Stimulated activated CD4-positive, alpha-beta T cell treated with anti-CD3 and anti-CD28 coated beads, Interleukin-12 subunit alpha, Interleukin-12 subunit beta, amount 100 ng/mL, for 4 hours (primary cell): ENCODE measurements around the gene JAKMIP2.
"Not testable (repeated sequence)": the region's sequence is repeated elsewhere in the genome, so short reads cannot be mapped to it uniquely, and the experiment has no call there.

Experiments used
- DNase-seq: peaks from one replicate; pipeline ENCODE4 v3.0.0-alpha.2; 2020

JAKMIP2 gene

GRCh38 chr5:147586221-147586620 lies 196.3 kb downstream of the JAKMIP2 start:
- no peak for DNase-seq

GRCh38 chr5:147582272-147582671 lies 200.3 kb downstream of the JAKMIP2 start:
- DNase-seq, result not testable (repeated sequence)

- DNase-seq, result not testable (repeated sequence)
Measured at GRCh38 chr5:147580418-147580817, 202.1 kb downstream of the JAKMIP2 start.

DNA sequence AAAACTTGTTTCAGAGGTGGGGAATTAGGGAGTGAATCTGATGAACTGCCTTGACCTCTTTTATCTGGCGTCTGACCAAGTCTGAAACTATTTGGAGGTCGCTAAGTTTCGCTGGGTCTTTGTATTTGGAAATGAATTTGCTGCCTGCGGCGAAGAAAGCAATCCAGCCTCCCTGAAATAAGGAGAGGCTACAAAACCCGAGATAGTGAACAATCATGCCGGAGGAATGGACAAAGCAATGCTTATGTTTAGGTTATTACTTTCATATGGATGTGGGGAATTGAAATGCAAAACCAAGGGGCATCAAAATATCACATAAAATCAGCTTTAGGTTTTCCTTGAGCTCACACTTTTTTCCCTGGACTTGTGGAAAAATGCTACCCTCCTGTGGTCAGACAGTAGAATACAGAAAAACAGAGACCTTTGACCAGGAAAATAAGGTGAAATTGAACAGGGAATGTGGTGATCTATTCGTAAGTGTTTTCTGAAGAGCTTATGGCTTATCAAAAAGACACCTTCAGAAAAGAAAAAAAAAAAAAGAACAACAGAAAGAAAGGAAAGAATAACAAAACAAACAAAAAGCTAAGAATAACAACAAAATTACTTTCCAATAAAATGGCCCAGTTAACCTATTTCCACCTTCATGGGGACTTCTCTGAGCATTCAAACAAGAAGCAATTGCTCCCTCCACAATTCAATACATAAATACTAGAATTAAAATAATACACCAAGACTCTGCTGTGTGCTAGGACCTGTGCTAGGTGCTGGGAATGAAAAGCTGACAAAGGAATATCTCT lies 204.1 kb downstream of the JAKMIP2 start:
- DNase-seq, result no peak

DNA sequence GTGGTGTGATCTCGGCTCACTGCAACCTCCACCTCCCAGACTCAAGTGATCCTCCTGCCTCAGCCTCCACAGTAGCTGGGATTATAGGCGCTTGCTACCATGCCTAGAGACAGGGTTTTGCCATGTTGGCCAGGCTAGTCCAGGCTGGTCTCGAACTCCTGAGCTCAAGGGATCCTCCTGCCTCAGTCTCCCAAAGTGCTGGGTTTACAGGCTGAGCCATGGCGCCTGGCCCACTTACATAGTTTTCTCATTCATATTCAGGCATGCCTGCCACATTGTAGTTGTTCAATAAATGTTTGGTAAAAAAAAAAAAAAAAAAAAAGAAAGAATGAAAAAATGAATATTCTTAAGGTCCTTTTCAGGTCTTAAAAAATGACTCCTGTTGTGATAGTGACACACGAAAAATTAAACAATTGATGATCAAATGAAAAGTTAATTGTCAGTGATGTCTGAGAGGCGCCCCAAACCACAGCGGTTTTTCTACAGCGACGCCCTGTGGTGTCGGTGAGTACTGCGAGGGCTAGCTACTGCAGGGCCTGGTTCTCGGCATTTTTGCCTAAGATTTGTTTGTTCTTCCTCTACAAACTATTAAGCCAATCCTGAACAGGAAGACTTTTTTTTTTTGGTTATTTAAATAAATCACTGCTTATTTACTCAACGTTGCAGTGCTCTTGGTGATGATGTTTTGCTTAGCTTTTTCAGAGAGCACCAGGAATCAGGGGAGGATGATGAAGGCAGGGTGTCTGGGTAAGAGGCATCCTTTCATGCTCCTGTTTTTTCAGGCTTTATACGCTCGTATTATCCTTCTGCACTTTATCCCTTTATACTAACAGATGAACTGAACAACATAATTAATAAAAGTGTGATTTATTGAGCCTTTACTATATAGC lies 205.6 kb downstream of the JAKMIP2 start:
- peak; percentile 5 for DNase-seq

GRCh38 chr5:147575598-147575997 lies 206.9 kb downstream of the JAKMIP2 start:
- DNase-seq, result no peak

GRCh38 chr5:147573211-147573610 lies 209.3 kb downstream of the JAKMIP2 start:
- DNase-seq, result no peak

GRCh38 chr5:147568710-147569406 lies 213.7 kb downstream of the JAKMIP2 start:
- DNase-seq, result no peak

DNA sequence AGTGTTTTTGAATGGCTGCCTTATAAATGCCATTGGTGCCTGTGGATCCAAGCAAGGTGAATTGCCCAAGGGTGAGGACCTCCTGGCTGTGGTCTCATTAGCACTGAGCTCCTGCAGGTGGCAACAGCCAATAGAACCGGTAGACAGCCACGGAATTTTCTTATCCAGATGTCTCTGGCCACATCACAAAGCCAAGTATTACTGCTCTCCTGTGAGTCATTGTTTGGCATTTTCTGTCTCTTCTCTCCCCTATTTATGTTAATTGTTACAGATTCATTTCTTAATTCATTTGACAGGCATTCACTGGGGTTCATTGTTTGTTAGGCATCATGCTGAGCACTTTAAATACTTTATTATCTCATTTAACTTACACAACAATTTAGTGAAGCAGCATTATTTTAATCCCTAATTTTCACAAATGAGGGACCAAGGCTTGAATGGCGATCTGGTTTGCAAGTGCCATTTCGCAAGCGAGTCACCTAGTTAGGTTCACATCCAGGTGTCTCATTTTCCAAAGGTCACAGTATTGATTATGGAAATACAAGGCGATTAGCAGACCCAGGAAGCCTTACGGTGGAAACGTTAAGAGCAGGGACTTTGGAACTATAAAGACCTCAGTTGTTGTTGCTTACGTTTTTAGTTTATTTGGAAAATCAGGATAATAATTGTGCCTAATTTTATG lies 214.5 kb downstream of the JAKMIP2 start:
- no peak for DNase-seq

DNA sequence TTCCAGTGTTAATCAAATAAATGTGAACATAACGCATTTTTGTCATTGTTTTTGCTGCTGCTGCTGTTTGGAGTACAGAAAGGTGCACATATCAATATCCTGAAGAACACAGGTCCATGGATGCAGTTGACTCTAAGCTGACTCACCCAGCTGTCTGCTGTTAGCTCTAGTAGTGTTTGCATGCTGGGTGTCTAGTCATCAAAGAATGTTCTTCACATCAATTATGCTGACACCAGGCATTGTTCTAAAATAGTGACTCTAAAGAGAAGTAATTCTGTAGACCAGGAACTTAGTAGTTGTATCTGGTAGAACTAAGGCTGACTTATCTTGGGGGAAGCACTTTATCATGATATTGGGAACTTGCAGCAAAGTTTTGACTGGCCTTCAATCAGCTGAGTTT lies 217.0 kb downstream of the JAKMIP2 start:
- no peak for DNase-seq

GRCh38 chr5:147564124-147564486 lies 218.4 kb downstream of the JAKMIP2 start:
- DNase-seq, result no peak

DNA sequence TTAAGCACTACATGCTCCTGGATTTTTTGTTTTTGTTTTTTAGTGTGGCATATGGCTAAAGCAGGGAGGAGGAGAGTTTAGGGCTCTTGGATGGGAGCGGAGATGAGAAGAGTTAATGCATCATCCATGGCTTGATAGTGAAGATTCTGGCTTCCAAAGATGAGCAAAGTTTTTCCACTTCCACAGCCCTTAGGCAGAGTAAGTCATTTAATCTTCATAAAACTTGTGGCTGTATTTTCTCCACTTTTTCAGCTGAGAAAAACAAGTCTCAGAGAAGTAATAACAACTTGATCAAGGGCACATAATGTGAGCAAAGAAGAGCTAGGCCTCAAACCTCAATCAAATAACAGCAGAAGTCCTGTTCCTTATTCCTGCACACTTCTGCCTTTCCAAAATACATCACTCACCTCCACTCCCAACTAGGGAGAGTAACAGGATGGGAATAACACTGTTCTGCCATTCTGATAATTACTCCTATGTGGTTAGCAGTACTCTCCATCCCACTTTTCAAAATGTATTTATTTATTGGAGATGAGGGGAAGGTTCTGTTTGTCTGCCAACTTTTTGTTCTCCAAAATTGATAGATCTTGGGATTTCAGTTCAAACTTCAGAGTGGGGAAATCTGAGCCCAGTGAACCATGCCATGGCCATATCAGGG lies 218.9 kb downstream of the JAKMIP2 start:
- no peak for DNase-seq

GRCh38 chr5:147561435-147561834 lies 221.1 kb downstream of the JAKMIP2 start:
- DNase-seq, result no peak

DNA sequence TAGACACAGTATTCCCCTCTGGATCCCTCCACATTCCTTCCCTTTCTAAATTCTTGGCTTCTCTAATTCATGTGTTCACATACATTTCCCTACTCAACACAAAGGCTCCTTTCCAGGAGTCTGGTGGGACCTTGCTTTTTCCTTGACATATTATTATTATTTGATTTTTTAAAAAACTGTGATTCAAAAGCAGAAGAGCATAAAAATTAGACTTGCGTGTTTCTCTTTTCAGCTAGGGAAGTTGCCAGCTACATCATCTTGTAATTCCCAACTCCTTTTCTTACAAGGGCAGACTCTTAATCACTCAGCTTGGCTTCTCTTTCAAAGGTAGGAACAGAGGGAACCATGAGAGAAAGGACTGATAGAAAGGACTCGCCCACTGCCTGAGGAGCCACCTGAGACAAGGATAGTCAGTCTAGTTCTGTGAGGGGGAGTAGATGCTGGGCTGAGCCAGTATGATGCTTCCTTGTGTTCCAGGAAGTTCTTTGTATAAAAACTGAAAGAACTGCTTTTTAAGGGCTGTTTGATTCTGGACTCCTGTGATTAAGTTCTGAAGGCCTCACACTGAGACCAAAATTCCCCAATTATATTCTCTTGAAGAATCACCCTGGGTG lies 221.7 kb downstream of the JAKMIP2 start:
- DNase-seq, result no peak

- DNase-seq, result no peak
Measured at GRCh38 chr5:147559749-147560148, 222.8 kb downstream of the JAKMIP2 start.

- no peak for DNase-seq
Measured at GRCh38 chr5:147558826-147559225, 223.7 kb downstream of the JAKMIP2 start.

GRCh38 chr5:147557876-147558745 lies 224.4 kb downstream of the JAKMIP2 start:
- DNase-seq, result no peak

DNA sequence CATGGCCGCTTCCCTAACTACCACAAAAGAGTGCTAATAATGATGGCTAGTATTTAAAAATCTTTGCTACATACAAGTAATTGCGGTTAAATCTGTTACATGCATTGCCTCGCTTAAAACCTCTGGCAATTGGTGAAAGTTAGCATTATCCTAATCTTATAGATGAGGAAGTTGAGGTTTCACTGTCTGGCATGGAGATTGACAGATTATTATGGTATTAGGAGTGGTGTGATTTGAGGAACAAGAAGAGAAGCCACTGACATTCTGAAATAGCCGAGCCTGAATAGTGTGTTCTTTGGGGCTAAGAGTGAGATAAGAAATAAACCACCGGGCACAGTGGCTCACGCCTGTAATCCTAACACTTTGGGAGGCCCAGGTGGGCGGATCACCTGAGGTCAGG lies 227.4 kb downstream of the JAKMIP2 start:
- DNase-seq, result no peak

DNA sequence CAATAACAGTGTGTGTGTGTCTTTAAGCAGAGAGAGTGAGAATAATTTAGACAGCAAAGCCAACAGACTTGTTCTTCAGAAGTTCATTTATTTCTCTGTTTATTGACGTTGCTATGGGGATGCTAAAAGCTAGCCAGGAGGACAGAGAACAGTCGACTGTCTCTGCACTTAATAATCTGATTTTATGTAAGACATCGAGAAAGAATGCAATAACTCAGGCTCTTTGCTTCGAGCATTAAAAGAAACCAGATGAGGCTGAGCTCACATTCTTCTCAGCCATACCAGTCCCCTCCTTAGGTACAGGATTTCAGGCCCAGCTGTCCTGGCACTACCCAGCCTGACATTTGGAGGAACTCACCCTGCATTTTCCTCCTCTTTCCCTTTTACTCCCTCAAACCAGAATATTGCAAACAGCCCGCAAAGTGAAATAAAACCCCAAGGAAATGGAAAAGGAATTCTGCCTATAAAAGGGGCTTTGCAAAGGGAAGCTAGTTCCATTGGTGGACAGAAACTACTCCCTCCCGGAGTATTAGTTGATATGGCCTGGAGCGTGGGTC lies 228.2 kb downstream of the JAKMIP2 start:
- no peak for DNase-seq

DNA sequence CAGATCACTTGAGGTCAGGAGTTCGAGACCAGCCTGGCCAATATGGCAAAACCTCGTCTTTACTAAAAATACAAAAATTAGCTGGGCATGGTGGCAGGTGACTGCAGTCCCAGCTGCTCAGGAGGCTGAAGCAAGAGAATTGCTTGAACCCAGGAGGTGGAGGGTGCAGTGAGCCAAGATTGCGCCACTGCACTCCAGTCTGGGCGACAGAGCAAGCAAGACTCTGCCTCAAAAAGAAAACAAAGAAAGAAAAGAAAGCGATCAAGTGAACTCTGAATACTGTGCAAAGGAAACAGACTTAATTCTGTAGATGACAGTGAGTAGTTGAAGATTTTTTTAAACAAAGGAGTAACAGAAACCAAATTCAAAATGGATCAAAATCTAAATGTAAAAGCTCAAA lies 228.7 kb downstream of the JAKMIP2 start:
- DNase-seq, result not testable (repeated sequence)
